GM15510 (cell line): ENCODE results near the gene ABCC4.

Experiments
- POLR2A ChIP-seq: IDR thresholded peaks from 3 replicates; pipeline ENCODE4 v1.6.1; 2011; ENCODE audit warnings: borderline replicate concordance; ENCODE audit not compliant: insufficient read length; ENCODE audit errors: extremely low read depth

Gene ABCC4

GRCh38 chr13:95067303-95067702, 233.9 kb downstream of the ABCC4 start:
- no peak for TF ChIP-seq POLR2A

- TF ChIP-seq POLR2A: no peak
Measured at GRCh38 chr13:95060014-95060519, 241.2 kb downstream of the ABCC4 start.

GRCh38 chr13:95059306-95059705, 241.9 kb downstream of the ABCC4 start:
- TF ChIP-seq POLR2A: no peak

GRCh38 chr13:95058680-95059079, 242.6 kb downstream of the ABCC4 start:
- no peak for TF ChIP-seq POLR2A

DNA sequence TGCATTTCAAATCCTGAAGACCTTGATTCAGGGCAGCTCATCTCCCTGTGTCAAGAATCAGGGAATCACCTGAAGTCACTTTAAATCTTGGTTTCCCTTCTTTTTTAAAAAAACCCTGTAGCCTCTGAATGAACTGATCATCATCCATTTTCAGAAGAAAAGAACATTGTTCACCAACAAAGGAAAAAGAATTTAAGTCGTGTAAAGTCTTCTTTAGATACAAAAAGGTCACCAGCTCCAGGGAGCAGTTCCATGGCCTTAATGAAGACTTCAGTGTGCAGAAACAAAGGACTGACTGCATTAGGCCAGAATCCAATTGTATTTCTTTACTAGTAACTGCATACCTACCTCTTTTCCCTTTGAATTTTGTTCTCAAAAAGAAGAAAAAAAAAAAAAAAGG, 245.0 kb downstream of the ABCC4 start:
- no peak for TF ChIP-seq POLR2A

DNA sequence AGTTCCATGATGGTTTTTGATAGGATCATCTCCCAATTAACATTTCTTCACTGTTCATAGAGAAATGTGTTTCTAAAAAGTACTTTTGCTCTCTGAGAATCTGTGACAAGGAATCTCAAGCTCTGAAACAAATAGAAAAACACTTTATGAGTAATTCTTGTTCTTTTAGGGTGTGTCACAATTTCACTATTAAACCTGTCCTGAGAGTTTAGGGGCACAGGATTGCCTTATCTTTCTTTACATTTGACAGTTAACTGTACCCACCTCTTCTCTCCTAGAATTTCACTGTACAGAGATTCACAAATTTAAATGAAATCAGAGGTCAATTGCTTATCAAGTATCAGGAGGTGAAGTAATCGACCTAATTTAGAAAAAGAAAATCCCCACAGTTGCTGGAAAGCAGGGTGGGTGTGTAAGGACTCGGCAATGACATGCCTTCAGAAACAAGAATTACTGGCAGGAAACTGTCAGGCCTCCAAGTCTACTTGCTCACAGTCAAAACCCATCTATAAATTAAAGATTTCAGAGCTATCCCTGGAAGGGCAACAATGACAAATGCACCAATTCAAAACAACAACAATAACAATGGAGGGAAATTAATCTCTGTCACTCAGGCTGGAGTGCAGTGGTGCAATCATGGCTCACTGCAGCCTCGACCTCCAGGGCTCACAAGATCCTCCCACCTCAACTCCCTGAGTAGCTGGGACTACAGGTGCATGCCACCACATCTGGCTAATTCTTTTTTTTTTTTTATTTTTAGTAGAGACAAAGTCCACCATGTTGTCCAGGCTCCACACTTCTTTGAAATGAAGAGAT, 250.2 kb downstream of the ABCC4 start:
- TF ChIP-seq POLR2A: no peak

DNA sequence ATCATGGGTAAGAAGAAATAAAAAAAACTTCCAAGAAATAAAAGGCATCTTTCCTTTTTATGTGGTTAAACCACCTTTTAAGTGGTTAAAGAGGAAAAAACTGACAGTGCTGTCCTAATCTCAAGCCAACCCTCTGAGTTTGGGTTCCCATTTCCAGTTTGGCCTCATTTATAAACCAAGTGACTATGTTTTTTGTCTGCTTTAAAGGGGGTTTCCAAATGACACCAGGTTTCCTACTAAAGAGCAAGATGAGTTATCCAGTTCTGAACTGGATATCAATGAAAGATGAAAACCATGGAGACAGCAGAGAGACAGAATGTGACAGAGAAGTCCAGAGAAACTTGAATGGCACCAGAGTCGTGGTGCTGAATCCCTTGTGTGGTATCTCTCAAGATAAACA, 251.5 kb downstream of the ABCC4 start:
- TF ChIP-seq POLR2A: no peak

- no peak for TF ChIP-seq POLR2A
Measured at GRCh38 chr13:95044452-95045205, 256.6 kb downstream of the ABCC4 start.

GRCh38 chr13:95039415-95039814, 261.8 kb downstream of the ABCC4 start:
- TF ChIP-seq POLR2A: no peak

- TF ChIP-seq POLR2A: no peak
Measured at GRCh38 chr13:95038949-95039348, 262.3 kb downstream of the ABCC4 start.

- no peak for TF ChIP-seq POLR2A
Measured at GRCh38 chr13:95035311-95036109, 265.7 kb downstream of the ABCC4 start.

GRCh38 chr13:95033890-95034289, 267.4 kb downstream of the ABCC4 start:
- no peak for TF ChIP-seq POLR2A

GRCh38 chr13:95032121-95032520, 269.1 kb downstream of the ABCC4 start:
- no peak for TF ChIP-seq POLR2A

GRCh38 chr13:95030821-95031343, 270.4 kb downstream of the ABCC4 start:
- TF ChIP-seq POLR2A: no peak

GRCh38 chr13:95027638-95028037, 273.6 kb downstream of the ABCC4 start:
- TF ChIP-seq POLR2A: no peak

- no peak for TF ChIP-seq POLR2A
Measured at GRCh38 chr13:95025116-95025515, 276.1 kb downstream of the ABCC4 start.

DNA sequence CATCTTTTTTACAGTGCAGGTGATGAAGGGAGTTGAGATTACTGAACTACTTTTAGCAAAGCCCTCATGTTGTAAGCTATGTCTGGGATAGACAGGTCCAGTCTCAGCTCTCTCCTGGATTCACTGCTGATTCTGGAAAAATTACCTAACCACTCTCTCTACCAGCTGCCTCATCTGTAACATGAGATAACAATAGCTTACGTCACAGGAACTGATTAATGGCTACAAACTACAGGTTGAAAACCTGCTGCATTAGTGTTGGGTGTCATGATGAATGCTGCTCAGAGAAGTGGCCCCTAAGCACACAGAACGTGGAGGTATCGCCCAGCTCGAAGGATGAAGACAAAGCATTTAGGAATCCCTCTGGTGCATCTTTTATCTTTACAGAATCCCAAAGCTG, 277.8 kb downstream of the ABCC4 start:
- TF ChIP-seq POLR2A: no peak
